BE2C (cell line): Measurements from ENCODE around the gene IGLL5.

Experiments
- DNase-seq: peaks from one replicate; pipeline ENCODE4 v3.0.0-alpha.2; 2020
- H3K27me3 ChIP-seq: fragments of 250-450 bp; sonication (Bioruptor Pico); 2 replicates; pipeline ENCODE4 v1.5.1; 2020; ENCODE audit warnings: mild to moderate bottlenecking
- H3K36me3 ChIP-seq: fragments of 250-450 bp; sonication (Bioruptor Pico); 2 replicates; pipeline ENCODE4 v1.5.1; 2020; ENCODE audit warnings: mild to moderate bottlenecking
- H3K4me1 ChIP-seq: fragments of 250-450 bp; sonication (Bioruptor Pico); 2 replicates; pipeline ENCODE4 v1.5.1; 2020
- H3K4me3 ChIP-seq: 2 replicates; pipeline ENCODE4 v1.5.1; 2011; ENCODE audit warnings: low read depth, low read length
- H3K9me3 ChIP-seq: fragments of 250-450 bp; sonication (Bioruptor Pico); 2 replicates; pipeline ENCODE4 v1.5.1; 2020
- CTCF ChIP-seq: IDR thresholded peaks from 2 replicates; pipeline ENCODE4 v1.5.1; 2012; ENCODE audit warnings: mild to moderate bottlenecking, low read depth, low read length

The IGLL5 gene

GRCh38 chr22:22867996-22868715 is 19.5 kb upstream of the IGLL5 start:
- Histone ChIP-seq H3K9me3 (no peaks in the 10 kb centered on the region), H3K4me1 (no peaks in the 10 kb centered on the region), H3K4me3 (no peak overlapping the region), H3K27me3 (peaks cover 48% of the 10 kb centered on the region), H3K36me3 (no peaks in the 10 kb centered on the region)
- TF ChIP-seq CTCF = no peak
- no peak for DNase-seq

- H3K27me3 ChIP-seq = peaks cover 35% of the 10 kb centered on the region
- TF ChIP-seq CTCF = peak; percentile 33
- no peak overlapping the region for H3K4me3 ChIP-seq
- no peaks in the 10 kb centered on the region for H3K4me1 ChIP-seq
- H3K9me3 ChIP-seq = no peaks in the 10 kb centered on the region
- DNase-seq = no peak
- H3K36me3 ChIP-seq = no peaks in the 10 kb centered on the region
These were observed 16.8 kb upstream of the IGLL5 start for GRCh38 chr22:22870577-22871404.

GRCh38 chr22:22871536-22872278 is 15.9 kb upstream of the IGLL5 start:
- Histone ChIP-seq H3K4me3 (no peak overlapping the region), H3K27me3 (peaks cover 28% of the 10 kb centered on the region), H3K9me3 (no peaks in the 10 kb centered on the region), H3K36me3 (no peaks in the 10 kb centered on the region), H3K4me1 (no peaks in the 10 kb centered on the region)
- no peak for TF ChIP-seq CTCF
- no peak for DNase-seq

GRCh38 chr22:22872722-22873708 is 14.6 kb upstream of the IGLL5 start:
- H3K36me3 ChIP-seq = no peaks in the 10 kb centered on the region
- DNase-seq = no peak
- no peaks in the 10 kb centered on the region for H3K4me1 ChIP-seq
- no peaks in the 10 kb centered on the region for H3K9me3 ChIP-seq
- H3K27me3 ChIP-seq = peaks cover 18% of the 10 kb centered on the region
- no peak overlapping the region for H3K4me3 ChIP-seq
- no peak for TF ChIP-seq CTCF

- Histone ChIP-seq H3K36me3 (no peaks in the 10 kb centered on the region), H3K4me3 (no peak overlapping the region), H3K9me3 (no peaks in the 10 kb centered on the region), H3K4me1 (peaks cover 8% of the 10 kb centered on the region; the same call in 1 of the 2 replicates), H3K27me3 (no peaks in the 10 kb centered on the region)
- TF ChIP-seq CTCF = peak; percentile 84
- peak; percentile 77 for DNase-seq
These were observed 9.9 kb upstream of the IGLL5 start for GRCh38 chr22:22877523-22878210.
